Thoracic aorta (tissue), 2 donors: ENCODE results near the gene PALB2. TPM values are rescaled to one million over a fixed set of nuclear protein-coding genes. Genes with fewer than 3 reads are reported as not detected.

Experiments
- ATAC-seq: fragments of 150-250 bp; one replicate; pipeline ENCODE4 v1.8.0; 2017; ENCODE audit warnings: low read depth; ENCODE audit not compliant: insufficient number of reproducible peaks, low FRiP score
- DNase-seq: peaks from one replicate; pipeline ENCODE4 v3.0.0-alpha.2; 2020; ENCODE audit warnings: low spot score
- H3K27ac ChIP-seq, 2 donors: fragments of 200-600 bp; sonication (generic); 1 replicate in 1 of 2; 2 replicates in 1 of 2; pipeline ENCODE4 v1.5.1; 2016; ENCODE audit warnings: mild to moderate bottlenecking in 2 of 2, moderate library complexity in 2 of 2
- H3K27me3 ChIP-seq: fragments of 200-600 bp; sonication (generic); replicated peaks from 2 replicates; pipeline ENCODE4 v1.6.0; 2016; ENCODE audit warnings: mild to moderate bottlenecking; ENCODE audit not compliant: insufficient read depth
- H3K36me3 ChIP-seq: fragments of 200-600 bp; sonication (generic); one replicate; pipeline ENCODE4 v1.5.1; 2016
- H3K4me1 ChIP-seq, 2 donors: fragments of 200-600 bp; sonication (generic); 1 replicate in 1 of 2; 2 replicates in 1 of 2; pipeline versions ENCODE4 v1.5.1 to v1.6.0; 2016; ENCODE audit warnings: low read depth in 2 of 2, mild to moderate bottlenecking in 1 of 2; ENCODE audit not compliant: control insufficient read depth in 1 of 2
- H3K4me3 ChIP-seq: fragments of 200-600 bp; sonication (generic); 2 replicates; pipeline ENCODE4 v1.5.1; 2016; ENCODE audit warnings: mild to moderate bottlenecking
- H3K9me3 ChIP-seq: fragments of 200-600 bp; sonication (generic); 2 replicates; pipeline ENCODE4 v1.5.1; 2016
- CTCF ChIP-seq: fragments of 200-600 bp; sonication (generic); IDR thresholded peaks from one replicate; pipeline ENCODE4 v1.5.1; 2019; ENCODE audit warnings: antibody characterized with exemption
- total RNA-seq, 2 donors: library from RNA; depleted of rRNA; stranded (reverse); fragments of >200 nt; gene quantifications; one replicate each; pipeline versions ENCODE4 v1.1.0 to v1.2.3, GENCODE V29; 2016

Gene PALB2
- total RNA-seq, 2 donors from 2014 or later, result 5.1 to 14.2 TPM

DNA sequence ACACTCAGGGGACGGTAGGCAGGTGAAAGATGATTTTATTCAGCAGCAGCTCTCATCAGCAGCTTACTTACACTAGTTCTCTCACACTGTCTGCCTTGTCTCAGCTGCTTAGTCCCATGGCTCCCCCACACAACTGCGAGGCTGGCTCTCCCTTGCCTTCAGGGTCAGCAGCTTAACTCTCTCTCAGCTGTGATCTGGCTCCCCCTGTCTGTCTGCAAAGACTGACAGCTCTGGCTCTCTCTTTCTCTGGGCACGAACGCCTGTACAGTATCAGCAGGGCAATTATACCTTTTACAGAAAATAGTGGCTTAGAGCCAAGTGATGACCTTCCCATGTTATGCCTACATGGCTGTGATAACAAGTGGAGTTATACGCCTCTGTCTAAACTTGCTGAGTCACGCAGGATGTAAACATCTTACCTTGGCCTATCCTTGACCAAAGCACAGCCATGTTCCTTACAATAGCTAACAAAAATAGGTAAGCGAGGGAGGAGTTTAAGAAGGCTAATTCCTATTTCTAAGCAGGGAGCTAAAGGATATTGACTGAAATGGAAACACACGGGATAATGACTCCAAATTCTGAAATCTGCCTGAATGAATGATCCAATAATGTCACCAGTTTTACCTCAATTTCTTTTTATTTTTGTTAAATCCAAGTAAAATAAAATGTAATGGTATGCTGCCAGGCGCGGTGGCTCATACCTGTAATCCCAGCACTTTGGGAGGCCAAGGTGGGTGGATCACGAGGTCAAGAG, 43.9 kb downstream of the PALB2 start:
- H3K36me3 ChIP-seq, result peaks cover 12% of the 10 kb centered on the region
- ATAC-seq (no peak), DNase-seq (no peak)
- H3K27me3 ChIP-seq, result no peaks in the 10 kb centered on the region
- peaks cover 8 to 15% of the 10 kb centered on the region in 2 donors for H3K4me1 ChIP-seq
- H3K9me3 ChIP-seq, result no peaks in the 10 kb centered on the region
- H3K4me3 ChIP-seq, result peak overlapping the region; percentile 88
- TF ChIP-seq CTCF, result no peak
- no peak overlapping the region for H3K27ac ChIP-seq

DNA sequence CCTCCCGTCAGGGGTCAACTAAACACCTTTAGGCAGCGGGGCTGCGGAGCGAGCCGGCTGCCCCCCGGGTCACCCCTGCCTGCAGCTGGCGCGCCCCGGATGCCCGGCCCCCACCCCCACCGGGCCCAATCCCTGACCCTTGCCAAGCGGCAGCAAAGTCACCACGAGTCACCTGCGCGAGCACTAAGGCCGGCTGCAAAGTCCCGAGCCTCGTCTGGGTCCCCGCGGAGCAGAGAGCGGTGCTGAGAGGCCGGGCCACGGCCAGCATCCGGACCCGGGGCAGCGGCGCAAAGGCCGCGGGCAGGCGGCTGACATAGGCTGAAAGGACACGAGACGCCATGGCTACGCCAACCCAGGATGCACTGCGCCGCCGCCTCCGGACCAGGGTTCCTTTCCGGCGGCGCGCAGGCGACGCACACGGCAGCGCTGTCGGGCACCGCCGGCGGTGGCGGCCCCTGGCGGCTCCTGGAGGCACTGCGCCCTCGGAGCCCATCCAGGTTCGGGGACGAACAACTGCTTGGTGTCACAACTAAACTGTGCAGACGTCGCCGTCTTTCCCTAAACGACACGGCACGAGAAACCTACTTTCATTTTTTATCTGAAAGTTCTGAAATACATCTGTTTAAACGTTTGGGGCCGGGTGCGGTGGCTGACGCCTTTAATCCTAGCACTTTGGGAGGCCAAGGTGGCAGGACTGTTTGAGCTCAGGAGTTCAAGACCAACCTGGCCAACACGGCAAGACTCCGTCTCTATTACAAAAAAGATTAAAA, 45.0 kb downstream of the PALB2 start, which contains the start of gene NDUFAB1:
Gene NDUFAB1, minus strand, starts transcription at position 366 of the 770 bp plus-strand sequence. Its CDS starts 26 bp downstream, at position 340.
- Histone ChIP-seq H3K27me3 (no peaks in the 10 kb centered on the region), H3K36me3 (peaks cover 15% of the 10 kb centered on the region), H3K9me3 (no peaks in the 10 kb centered on the region), H3K4me3 (peak within 1 kb of the TSS; percentile 88), H3K4me1 (peaks cover 8 to 15% of the 10 kb centered on the region in 2 donors), H3K27ac (peak within 1 kb of the TSS; percentile 70 to 86)
- ATAC-seq (peak; percentile 84), DNase-seq (peak; percentile 43)
- TF ChIP-seq CTCF, result peak; percentile 100

GRCh38 chr16:23595246-23595950, 45.7 kb downstream of the PALB2 start:
- peak overlapping the region; percentile 70 to 86 for H3K27ac ChIP-seq
- no peak for ATAC-seq
- no peak for DNase-seq
- TF ChIP-seq CTCF, result no peak
- peaks cover 8 to 15% of the 10 kb centered on the region in 2 donors for H3K4me1 ChIP-seq
- peak overlapping the region; percentile 88 for H3K4me3 ChIP-seq
- H3K9me3 ChIP-seq, result no peaks in the 10 kb centered on the region
- H3K27me3 ChIP-seq, result no peaks in the 10 kb centered on the region
- H3K36me3 ChIP-seq, result peaks cover 17% of the 10 kb centered on the region

DNA sequence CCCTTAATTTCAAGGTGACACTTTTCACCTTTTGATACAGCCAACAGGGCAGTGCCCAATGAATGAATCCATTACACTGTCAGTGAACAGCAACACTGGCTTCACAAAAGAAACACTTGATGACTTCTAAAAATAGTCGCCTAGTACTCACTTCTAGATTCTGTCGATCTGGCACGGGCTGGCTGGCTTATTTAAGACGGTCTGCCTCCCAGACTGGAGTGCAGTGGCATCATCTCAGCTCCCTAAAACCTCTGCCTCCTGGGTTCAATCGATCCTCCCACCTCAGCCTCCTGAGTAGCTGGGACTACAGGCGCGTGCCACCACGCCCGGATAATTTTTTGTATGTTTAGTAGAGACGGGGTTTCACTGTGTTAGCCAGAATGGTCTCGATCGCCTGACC, 46.9 kb downstream of the PALB2 start:
- ATAC-seq (no peak), DNase-seq (no peak)
- peaks cover 22% of the 10 kb centered on the region for H3K36me3 ChIP-seq

More for the DNA sequence above, 46.9 kb downstream of the PALB2 start:
- TF ChIP-seq CTCF, result no peak
- Histone ChIP-seq H3K27me3 (no peaks in the 10 kb centered on the region), H3K27ac (no peak overlapping the region), H3K4me1 (peaks cover 8 to 15% of the 10 kb centered on the region in 2 donors), H3K4me3 (no peak overlapping the region), H3K9me3 (no peaks in the 10 kb centered on the region)
